Loucy (cell line): Measurements from ENCODE around the gene SEMA6B.

Experiments
- CTCF ChIP-seq: fragments of 200-600 bp; sonication (generic); conservative IDR thresholded peaks from 2 replicates; pipeline ENCODE4 v1.5.1; 2014; ENCODE audit warnings: mild to moderate bottlenecking, antibody characterized with exemption, low read length
- EZH2phosphoT487 ChIP-seq: fragments of 200-600 bp; IDR thresholded peaks from 2 replicates; pipeline ENCODE4 v1.6.1; 2018; ENCODE audit warnings: antibody characterized with exemption, mild to moderate bottlenecking, moderate library complexity, borderline replicate concordance

GRCh38 chr19:4602915-4603314 is 43.4 kb upstream of the SEMA6B start:
- TF ChIP-seq CTCF (no peak), EZH2phosphoT487 (no peak)
